ENCODE data around the gene CTXND2. TPM values are rescaled to one million over a fixed set of nuclear protein-coding genes. Genes with fewer than 3 reads are reported as not detected.
"Not testable (repeated sequence)": the region's sequence is repeated elsewhere in the genome, so short reads cannot be mapped to it uniquely, and the experiment has no call there.

The CTXND2 gene
- polyA plus RNA-seq, 3 donors, result not detected

GRCh38 chr1:150863724-150864123 lies 23.2 kb upstream of the CTXND2 start:
- Histone ChIP-seq H3K4me3 (replicated peaks in 1 of 3; ENCODE audit: low read depth in 2 of 3, low read length in 3 of 3) (no peak overlapping the region), H3K9me3 (replicated peaks in 1 of 2; ENCODE audit: control insufficient read depth in 1 of 2, insufficient read depth in 1 of 2, low read length in 2 of 2) (no peaks in the 10 kb centered on the region), H3K27me3 (ENCODE audit: control insufficient read depth in 2 of 2, insufficient read depth in 2 of 2, low read length in 2 of 2) (no peaks in the 10 kb centered on the region), H3K36me3 (replicated peaks in 1 of 2; ENCODE audit: control insufficient read depth in 1 of 2, insufficient read depth in 2 of 2, low read length in 2 of 2) (peaks cover 15 to 39% of the 10 kb centered on the region in 2 donors), H3K4me1 (ENCODE audit: control insufficient read depth in 1 of 2, insufficient read depth in 2 of 2, low read length in 2 of 2) (no peaks in the 10 kb centered on the region), H3K9ac (ENCODE audit: insufficient read depth, low read length, poor library complexity, severe bottlenecking) (no peak overlapping the region), H3K79me2 (ENCODE audit: insufficient read depth, low read length) (peaks cover 95% of the 10 kb centered on the region), H4K20me1 (ENCODE audit: insufficient read depth, low read length) (peaks cover 70% of the 10 kb centered on the region), H2AFZ (ENCODE audit: insufficient read depth, low read depth, low read length, poor library complexity, severe bottlenecking) (no peak overlapping the region), H3K27ac (ENCODE audit: low read depth in 1 of 2, low read length in 2 of 2) (no peak overlapping the region), H3K4me2 (replicated peaks; ENCODE audit: extremely low read depth, low read length, poor library complexity, severe bottlenecking) (no peak overlapping the region)
- intact Hi-C loops (cut with micrococcal nuclease), result no loop called here
- no peak overlapping the region for H3K4me3 Mint-ChIP-seq
- peaks cover 0 to 10% (median 3%) of the 10 kb centered on the region in 7 donors for H3K9me3 Mint-ChIP-seq
- WGBS (ENCODE audit: insufficient coverage), result no CpG with 5 or more reads among the region's 2 CpGs
- H3K27ac Mint-ChIP-seq, result peak overlapping the region in 3 of 7 donors; percentile 33 to 77 (median 72)
- no peak for TF ChIP-seq CTCF (IDR thresholded peaks at IDR 0.05)
- peaks cover 12% of the 10 kb centered on the region for H3K4me1 Mint-ChIP-seq
- no peak for DNase-seq
- H3K36me3 Mint-ChIP-seq, result peaks cover 19 to 32% of the 10 kb centered on the region in 2 donors
- no peaks in the 10 kb centered on the region for H3K27me3 Mint-ChIP-seq (ENCODE audit: low read depth in 3 of 3)

- H3K4me3 Mint-ChIP-seq; H3K4me2 ChIP-seq (replicated peaks; ENCODE audit: extremely low read depth, low read length, poor library complexity, severe bottlenecking): not testable (repeated sequence)
- WGBS (ENCODE audit: insufficient coverage), result no CpG with 5 or more reads among the region's 3 CpGs
Observed at GRCh38 chr1:150864200-150864599, 22.7 kb upstream of the CTXND2 start.

More at GRCh38 chr1:150864200-150864599, 22.7 kb upstream of the CTXND2 start:
- H3K27ac ChIP-seq (ENCODE audit: low read depth in 1 of 2, low read length in 2 of 2); H3K4me3 ChIP-seq (replicated peaks in 1 of 3; ENCODE audit: low read depth in 2 of 3, low read length in 3 of 3); intact Hi-C loops (cut with micrococcal nuclease); H3K9me3 ChIP-seq (replicated peaks in 1 of 2; ENCODE audit: control insufficient read depth in 1 of 2, insufficient read depth in 1 of 2, low read length in 2 of 2); H3K9me3 Mint-ChIP-seq; H3K4me1 ChIP-seq (ENCODE audit: control insufficient read depth in 1 of 2, insufficient read depth in 2 of 2, low read length in 2 of 2); H2AFZ ChIP-seq (ENCODE audit: insufficient read depth, low read depth, low read length, poor library complexity, severe bottlenecking); H3K27me3 Mint-ChIP-seq (ENCODE audit: low read depth in 3 of 3); H3K27ac Mint-ChIP-seq; H3K9ac ChIP-seq (ENCODE audit: insufficient read depth, low read length, poor library complexity, severe bottlenecking); H3K27me3 ChIP-seq (ENCODE audit: control insufficient read depth in 2 of 2, insufficient read depth in 2 of 2, low read length in 2 of 2); DNase-seq: not testable (repeated sequence)
- peaks cover 72% of the 10 kb centered on the region for H4K20me1 ChIP-seq (ENCODE audit: insufficient read depth, low read length)
- H3K36me3 Mint-ChIP-seq, result peaks cover 19 to 36% of the 10 kb centered on the region in 2 donors
- peaks cover 96% of the 10 kb centered on the region for H3K79me2 ChIP-seq (ENCODE audit: insufficient read depth, low read length)
- peaks cover 11% of the 10 kb centered on the region for H3K4me1 Mint-ChIP-seq
- H3K36me3 ChIP-seq (replicated peaks in 1 of 2; ENCODE audit: control insufficient read depth in 1 of 2, insufficient read depth in 2 of 2, low read length in 2 of 2), result peaks cover 15 to 42% of the 10 kb centered on the region in 2 donors
